Endothelial cell of umbilical vein (primary cell): ENCODE results near the gene SALL2. TPM values are rescaled to one million over a fixed set of nuclear protein-coding genes. Genes with fewer than 3 reads are reported as not detected.

Source experiments
- BruUV-seq: library from RNA; stranded (reverse); fragments of 400-500 nt; replicated peaks from 2 replicates; lab custom pipeline; 2021; lab: Mats Ljungman, UMichigan
- CTCF ChIA-PET: fragments of 300-600, 350-600 bp; sonication (Branson Sonifier 250); formaldehyde crosslinking; loops from one replicate; lab custom pipeline; 2021; ENCODE audit warnings: antibody characterized with exemption, inconsistent platforms; lab: Charles Lee
- POLR2A ChIA-PET: fragments of 300-600, 350-600 bp; sonication (Branson Sonifier 250); formaldehyde crosslinking; loops from one replicate; lab custom pipeline; 2021; ENCODE audit warnings: antibody characterized with exemption, inconsistent platforms; lab: Charles Lee
- DNase-seq: peaks from one replicate; pipeline ENCODE4 v3.0.0-alpha.2; 2011; ENCODE audit warnings: low read depth, low spot score
- FAIRE-seq: peaks from 2 replicates; lab custom pipeline; 2011; peaks lifted over from hg19 to GRCh38; lab: Jason Lieb, UNC
- H2AFZ ChIP-seq: 2 replicates; pipeline ENCODE4 v1.6.0; 2012; ENCODE audit warnings: low read depth, low read length, control low read depth, inconsistent platforms
- H3K27ac ChIP-seq: 2 replicates; pipeline ENCODE4 v1.5.1; 2011; ENCODE audit warnings: low read depth, mild to moderate bottlenecking, control low read depth, low read length, moderate library complexity; ENCODE audit not compliant: insufficient read depth
- H3K27me3 ChIP-seq, 2 experiments: 2 replicates each; pipeline versions ENCODE4 v1.6.0 to v1.6.1; 2011; ENCODE audit warnings: low read length in 2 of 2, mixed read lengths in 1 of 2; ENCODE audit not compliant: control insufficient read depth in 2 of 2, insufficient read depth in 2 of 2
- H3K36me3 ChIP-seq, 2 experiments: 2 replicates in 1 of 2; 3 replicates in 1 of 2; pipeline ENCODE4 v1.5.1; 2011; ENCODE audit warnings: low read length in 2 of 2, mild to moderate bottlenecking in 1 of 2, moderate library complexity in 1 of 2; ENCODE audit not compliant: control insufficient read depth in 2 of 2, insufficient read depth in 2 of 2; ENCODE audit errors: extremely low read depth in 1 of 2
- H3K4me1 ChIP-seq: 3 replicates; pipeline ENCODE4 v1.5.1; 2011; ENCODE audit warnings: mild to moderate bottlenecking, low read length; ENCODE audit not compliant: control insufficient read depth, insufficient read depth; ENCODE audit errors: extremely low read depth
- H3K4me2 ChIP-seq: 2 replicates; pipeline ENCODE4 v1.6.1; 2011; ENCODE audit warnings: low read length, control low read depth, mixed read lengths; ENCODE audit not compliant: insufficient read depth
- H3K4me3 ChIP-seq, 3 experiments: fragments of 200-600 bp in 1 of 3; sonication (generic), shearing (Covaris generic) in 1 of 3; replicated peaks in 1 of 3; 2 replicates each; pipeline ENCODE4 v1.5.1; 2011 to 2016; ENCODE audit warnings: control low read depth in 3 of 3, low read length in 3 of 3, mild to moderate bottlenecking in 2 of 3, inconsistent platforms in 1 of 3, low read depth in 1 of 3, moderate library complexity in 1 of 3; ENCODE audit not compliant: insufficient read depth in 1 of 3
- H3K79me2 ChIP-seq: 2 replicates; pipeline ENCODE4 v1.6.0; 2012; ENCODE audit warnings: low read length, inconsistent platforms; ENCODE audit not compliant: control insufficient read depth, insufficient read depth
- H3K9ac ChIP-seq: replicated peaks from 2 replicates; pipeline ENCODE3; 2011; ENCODE audit warnings: low read length, control low read depth; ENCODE audit not compliant: insufficient read depth; ENCODE audit errors: extremely low read depth
- H3K9me1 ChIP-seq: replicated peaks from 3 replicates; pipeline ENCODE4 v1.6.0; 2011; ENCODE audit warnings: mild to moderate bottlenecking, low read length; ENCODE audit not compliant: control insufficient read depth, insufficient read depth; ENCODE audit errors: extremely low read depth
- H3K9me3 ChIP-seq: replicated peaks from 2 replicates; pipeline ENCODE4 v1.5.1; 2012; ENCODE audit warnings: low read length, inconsistent platforms; ENCODE audit not compliant: control insufficient read depth, insufficient read depth
- H4K20me1 ChIP-seq: replicated peaks from 2 replicates; pipeline ENCODE3; 2011; ENCODE audit warnings: mild to moderate bottlenecking, low read length; ENCODE audit not compliant: control insufficient read depth, insufficient read depth; ENCODE audit errors: extremely low read depth
- EZH2 ChIP-seq: IDR thresholded peaks from 2 replicates; pipeline ENCODE4 v1.6.1; 2012; ENCODE audit warnings: borderline replicate concordance, low read depth, mild to moderate bottlenecking, moderate library complexity, low read length, inconsistent platforms; ENCODE audit not compliant: severe bottlenecking
- FOS ChIP-seq: IDR thresholded peaks from 2 replicates; pipeline ENCODE4 v1.6.1; 2011; ENCODE audit warnings: mild to moderate bottlenecking, low read length, moderate library complexity, borderline replicate concordance; ENCODE audit not compliant: insufficient read depth
- GATA2 ChIP-seq: IDR thresholded peaks from 2 replicates; pipeline ENCODE4 v1.7.0; 2011; ENCODE audit warnings: low read depth, mild to moderate bottlenecking, moderate library complexity, mixed read lengths, low read length; ENCODE audit not compliant: insufficient read length, insufficient read depth
- JUN ChIP-seq: IDR thresholded peaks from 2 replicates; pipeline ENCODE4 v1.6.1; 2011; ENCODE audit warnings: borderline replicate concordance, low read depth; ENCODE audit not compliant: insufficient read length, insufficient read depth
- MYC ChIP-seq: IDR thresholded peaks from one replicate; pipeline ENCODE4 v1.6.1; 2011; ENCODE audit warnings: mild to moderate bottlenecking, low read depth, low read length
- POLR2A ChIP-seq: IDR thresholded peaks from 2 replicates; pipeline ENCODE4 v1.6.1; 2012; ENCODE audit warnings: low read depth, mild to moderate bottlenecking, control low read depth, low read length
- POLR2AphosphoS5 ChIP-seq: IDR thresholded peaks from 2 replicates; pipeline ENCODE4 v1.6.1; 2012; ENCODE audit warnings: low read depth, mild to moderate bottlenecking, control low read depth, low read length, moderate library complexity; ENCODE audit not compliant: insufficient read depth
- dilution Hi-C: fragments of 300-500 bp; cut with MboI; formaldehyde crosslinking; loops from one replicate; pipeline ENCODE4 v1.15.0; 2019; ENCODE audit warnings: low sequenced_read_pairs; ENCODE audit not compliant: extremely low pct_ligation_motif_present
- intact Hi-C: fragments of 100-400 bp; cut with micrococcal nuclease; formaldehyde crosslinking; loops from one replicate; pipeline ENCODE4 v1.10.0; 2022
- polyA plus RNA-seq, 4 experiments: library from polyadenylated mRNA; depleted of rRNA in 3 of 4; stranded (reverse) in 3 of 4; unstranded in 1 of 4; fragments of >200 nt; gene quantifications; 2 replicates each; pipeline versions ENCODE4 v1.2.1 to v1.2.3, GENCODE V29; 2011 to 2012; ENCODE audit warnings: missing spikeins in 1 of 4
- total RNA-seq: library from RNA; stranded (reverse); gene quantifications from 2 replicates; pipeline ENCODE4 v1.2.3, GENCODE V29; 2021
- TF ChIP-seq, protein P1 (sequence below), 2 donors: IDR thresholded peaks; 1 replicate in 1 of 2; 2 replicates in 1 of 2; pipeline ENCODE4 v1.5.1; 2011; ENCODE audit warnings: low read length in 2 of 2, mild to moderate bottlenecking in 2 of 2, moderate library complexity in 2 of 2, control low read depth in 1 of 2, inconsistent platforms in 1 of 2, low read depth in 1 of 2; ENCODE audit not compliant: insufficient read depth in 1 of 2; ENCODE audit errors: extremely low read depth in 1 of 2
- TF ChIP-seq, protein P2 (sequence below): IDR thresholded peaks from 2 replicates; pipeline ENCODE4 v1.6.1; 2011; ENCODE audit not compliant: insufficient read depth, insufficient read length

Gene SALL2
- total and polyA plus RNA-seq, 2 donors (not counting 3 experiments of a cell fraction or from before 2014, with no cell fraction given): 2.8 to 4.6 TPM

DNA sequence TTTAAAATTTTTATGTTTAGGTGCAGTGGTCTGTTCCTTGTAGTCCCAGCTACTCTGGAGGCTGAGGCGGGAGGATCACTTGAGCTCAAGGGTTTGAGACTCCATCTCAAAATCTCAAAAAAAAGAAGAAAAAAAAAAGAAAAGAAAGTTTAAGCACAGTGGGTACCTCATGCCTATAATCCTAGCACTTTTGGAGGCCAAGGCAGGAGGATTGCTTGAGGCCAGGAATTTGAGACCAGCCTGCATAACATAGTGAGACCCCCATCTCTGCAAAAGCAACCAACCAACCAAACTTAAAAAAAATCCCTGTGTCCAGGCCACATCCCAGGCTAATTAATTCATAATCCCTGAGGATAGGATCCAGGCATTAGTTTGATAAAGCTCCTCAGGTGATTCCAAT lies 3.4 kb upstream of the SALL2 start:
- Histone ChIP-seq H3K9me3 (no peaks in the 10 kb centered on the region), H3K9ac (no peak overlapping the region), H3K9me1 (no peaks in the 10 kb centered on the region), H2AFZ (no peak overlapping the region), H3K36me3 (no peaks in the 10 kb centered on the region), H3K27ac (no peak overlapping the region), H3K27me3 (peaks cover 25 to 33% of the 10 kb centered on the region in 2 experiments), H3K4me3 (no peak overlapping the region), H3K4me1 (peaks cover 3% of the 10 kb centered on the region), H3K4me2 (no peak overlapping the region), H4K20me1 (no peaks in the 10 kb centered on the region), H3K79me2 (no peaks in the 10 kb centered on the region)
- TF ChIP-seq GATA2 (no peak), FOS (no peak), POLR2AphosphoS5 (no peak), MYC (no peak), JUN (no peak), POLR2A (no peak), EZH2 (no peak)
- TF ChIP-seq, protein P1, sequence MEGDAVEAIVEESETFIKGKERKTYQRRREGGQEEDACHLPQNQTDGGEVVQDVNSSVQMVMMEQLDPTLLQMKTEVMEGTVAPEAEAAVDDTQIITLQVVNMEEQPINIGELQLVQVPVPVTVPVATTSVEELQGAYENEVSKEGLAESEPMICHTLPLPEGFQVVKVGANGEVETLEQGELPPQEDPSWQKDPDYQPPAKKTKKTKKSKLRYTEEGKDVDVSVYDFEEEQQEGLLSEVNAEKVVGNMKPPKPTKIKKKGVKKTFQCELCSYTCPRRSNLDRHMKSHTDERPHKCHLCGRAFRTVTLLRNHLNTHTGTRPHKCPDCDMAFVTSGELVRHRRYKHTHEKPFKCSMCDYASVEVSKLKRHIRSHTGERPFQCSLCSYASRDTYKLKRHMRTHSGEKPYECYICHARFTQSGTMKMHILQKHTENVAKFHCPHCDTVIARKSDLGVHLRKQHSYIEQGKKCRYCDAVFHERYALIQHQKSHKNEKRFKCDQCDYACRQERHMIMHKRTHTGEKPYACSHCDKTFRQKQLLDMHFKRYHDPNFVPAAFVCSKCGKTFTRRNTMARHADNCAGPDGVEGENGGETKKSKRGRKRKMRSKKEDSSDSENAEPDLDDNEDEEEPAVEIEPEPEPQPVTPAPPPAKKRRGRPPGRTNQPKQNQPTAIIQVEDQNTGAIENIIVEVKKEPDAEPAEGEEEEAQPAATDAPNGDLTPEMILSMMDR (IDR thresholded peaks at IDR 0.05; ENCODE audit: extremely low read depth in 1 of 2, insufficient read depth in 1 of 2, low read depth in 1 of 2, low read length in 2 of 2): no peak
- TF ChIP-seq, protein P2, sequence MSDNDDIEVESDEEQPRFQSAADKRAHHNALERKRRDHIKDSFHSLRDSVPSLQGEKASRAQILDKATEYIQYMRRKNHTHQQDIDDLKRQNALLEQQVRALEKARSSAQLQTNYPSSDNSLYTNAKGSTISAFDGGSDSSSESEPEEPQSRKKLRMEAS: no peak
- dilution Hi-C loops (no loop called here), intact Hi-C loops (no loop called here)
- no peak for DNase-seq
- BruUV-seq: no TSS peak
- ChIA-PET POLR2A (no interaction called here), CTCF (interaction anchor here (1.1 kb wide), 1 partner anchor 10 kb away, joined by 3 read pairs; no protein-coding TSS in a partner anchor)
- FAIRE-seq: no peak
